Natural killer cell (primary cell): Measurements from ENCODE around the gene RAB4B. TPM values are rescaled to one million over a fixed set of nuclear protein-coding genes. Genes with fewer than 3 reads are reported as not detected.
"Not testable (repeated sequence)": the region's sequence is repeated elsewhere in the genome, so short reads cannot be mapped to it uniquely, and the experiment has no call there.

Experiments
- ATAC-seq, 3 donors: fragments of 150-1000 bp in 2 of 3; fragments of 200-7000 bp in 1 of 3; cut with Tn5 transposase; 1 replicate in 1 of 3; 2 replicates in 2 of 3; pipeline ENCODE4 v1.10.0; 2021; ENCODE audit warnings: mild to moderate bottlenecking in 2 of 3, moderate library complexity in 2 of 3
- DNase-seq, 2 donors: peaks; one replicate each; pipeline versions ENCODE4 v3.0.0 to v3.0.0-alpha.2; 2013 to 2021; ENCODE audit warnings: mixed read lengths in 1 of 2
- H3K27ac ChIP-seq: one replicate; pipeline ENCODE4 v1.5.1; 2013; ENCODE audit warnings: mild to moderate bottlenecking, low read length
- H3K27me3 ChIP-seq: one replicate; pipeline ENCODE4 v1.6.1; 2013; ENCODE audit warnings: low read length; ENCODE audit not compliant: control insufficient read depth, insufficient read depth
- H3K36me3 ChIP-seq: one replicate; pipeline ENCODE4 v1.6.1; 2013; ENCODE audit warnings: low read length; ENCODE audit not compliant: control insufficient read depth, insufficient read depth
- H3K4me1 ChIP-seq: one replicate; pipeline ENCODE4 v1.6.1; 2013; ENCODE audit warnings: low read length; ENCODE audit not compliant: control insufficient read depth, insufficient read depth
- H3K4me3 ChIP-seq: one replicate; pipeline ENCODE4 v1.5.1; 2013; ENCODE audit warnings: low read length
- H3K9me3 ChIP-seq: one replicate; pipeline ENCODE4 v1.6.1; 2013; ENCODE audit warnings: low read length; ENCODE audit not compliant: control insufficient read depth, insufficient read depth
- H3K27ac Mint-ChIP-seq, 2 donors: one replicate each; pipeline ENCODE4 v1.8.0; 2022; ENCODE audit warnings: mild to moderate bottlenecking in 2 of 2, mixed read lengths in 2 of 2, moderate library complexity in 1 of 2
- H3K27me3 Mint-ChIP-seq, 2 donors: one replicate each; pipeline ENCODE4 v1.8.0; 2022; ENCODE audit warnings: low read depth in 2 of 2, mixed read lengths in 2 of 2
- H3K36me3 Mint-ChIP-seq: one replicate; pipeline ENCODE4 v1.8.0; 2022; ENCODE audit warnings: mixed read lengths
- H3K4me1 Mint-ChIP-seq, 2 donors: one replicate each; pipeline ENCODE4 v1.8.0; 2022; ENCODE audit warnings: mixed read lengths in 2 of 2
- H3K4me3 Mint-ChIP-seq: one replicate; pipeline ENCODE4 v1.8.0; 2022; ENCODE audit warnings: mild to moderate bottlenecking, moderate library complexity, mixed read lengths
- H3K9me3 Mint-ChIP-seq, 2 donors: one replicate each; pipeline ENCODE4 v1.8.0; 2022; ENCODE audit warnings: mixed read lengths in 2 of 2
- CTCF ChIP-seq: fragments of 200-600 bp; IDR thresholded peaks from one replicate; pipeline ENCODE4 v1.8.0; 2022; ENCODE audit warnings: antibody characterized with exemption
- WGBS: methylation state at CpG from one replicate; pipeline ENCODE4 v1.1.7; 2013; ENCODE audit warnings: missing lambda C conversion rate; ENCODE audit not compliant: insufficient coverage; 5-methylcytosine and 5-hydroxymethylcytosine counted together
- intact Hi-C: fragments of 100-400 bp; cut with micrococcal nuclease; formaldehyde crosslinking; loops from one replicate; pipeline ENCODE4 v1.14.2; 2022
- total RNA-seq, 4 donors: library from RNA; stranded (reverse); fragments of 120-200 nt in 1 of 4; gene quantifications; one replicate each; pipeline versions ENCODE4 v1.2.3 to v1.2.4, GENCODE V29; 2013 to 2022

Gene RAB4B
- total RNA-seq, 3 donors from 2014 or later (not counting 1 experiment from before 2014, with no cell fraction given) = 97.8 to 99.8 (median 98.6) TPM

GRCh38 chr19:40778706-40779284, 748 bp downstream of the RAB4B start:
- Histone ChIP-seq H3K27me3 (no peaks in the 10 kb centered on the region), H3K27ac (peak overlapping the region; percentile 99), H3K9me3 (no peaks in the 10 kb centered on the region), H3K4me1 (peaks cover 26% of the 10 kb centered on the region), H3K36me3 (peaks cover 11% of the 10 kb centered on the region), H3K4me3 (peak overlapping the region; percentile 92)
- Mint-ChIP-seq H3K36me3 (no peaks in the 10 kb centered on the region), H3K4me3 (peak overlapping the region; percentile 97), H3K9me3 (no peaks in the 10 kb centered on the region), H3K4me1 (peaks cover 37 to 51% of the 10 kb centered on the region in 2 donors), H3K27me3 (no peaks in the 10 kb centered on the region), H3K27ac (peak overlapping the region; percentile 95 to 96)
- DNase-seq (no peak), ATAC-seq (no peak)
- no peak for TF ChIP-seq CTCF
- 17% methylated on average over 7 of the region's 7 CpGs for WGBS
- intact Hi-C loops = loop anchor here (1.0 to 10.0 kb wide), 5 partner anchors 28 to 314 kb away; partner anchors contain the start of genes ACTMAP, BLVRB, COQ8B and SPTBN4

GRCh38 chr19:40780582-40780981, 2.5 kb downstream of the RAB4B start:
- no peaks in the 10 kb centered on the region for H3K36me3 Mint-ChIP-seq

GRCh38 chr19:40781140-40781539, 3.1 kb downstream of the RAB4B start:
- H3K9me3 Mint-ChIP-seq = no peaks in the 10 kb centered on the region
- peaks cover 26% of the 10 kb centered on the region for H3K4me1 ChIP-seq
- peaks cover 37 to 51% of the 10 kb centered on the region in 2 donors for H3K4me1 Mint-ChIP-seq
- H3K36me3 ChIP-seq = peaks cover 19% of the 10 kb centered on the region
- TF ChIP-seq CTCF = no peak
- no peak overlapping the region for H3K4me3 Mint-ChIP-seq
- no peaks in the 10 kb centered on the region for H3K27me3 Mint-ChIP-seq
- ATAC-seq = no peak
- H3K9me3 ChIP-seq = no peaks in the 10 kb centered on the region
- intact Hi-C loops = no loop called here
- H3K27ac ChIP-seq = no peak overlapping the region
- 95% methylated on average over 5 of the region's 7 CpGs for WGBS
- H3K36me3 Mint-ChIP-seq = no peaks in the 10 kb centered on the region
- H3K27me3 ChIP-seq = no peaks in the 10 kb centered on the region
- no peak for DNase-seq
- no peak overlapping the region for H3K4me3 ChIP-seq
- H3K27ac Mint-ChIP-seq = peak overlapping the region in 1 of 2 donors; percentile 33

More at GRCh38 chr19:40780582-40780981, 2.5 kb downstream of the RAB4B start:
- no peak for TF ChIP-seq CTCF
- Histone ChIP-seq H3K27me3 (no peaks in the 10 kb centered on the region), H3K4me3 (no peak overlapping the region), H3K27ac (no peak overlapping the region), H3K9me3 (no peaks in the 10 kb centered on the region), H3K4me1 (peaks cover 26% of the 10 kb centered on the region), H3K36me3 (peaks cover 18% of the 10 kb centered on the region)
- no peaks in the 10 kb centered on the region for H3K9me3 Mint-ChIP-seq
- DNase-seq = no peak
- peak overlapping the region; percentile 26 for H3K4me3 Mint-ChIP-seq
- intact Hi-C loops = no loop called here
- peaks cover 37 to 51% of the 10 kb centered on the region in 2 donors for H3K4me1 Mint-ChIP-seq
- peak overlapping the region in 1 of 2 donors; percentile 65 for H3K27ac Mint-ChIP-seq
- H3K27me3 Mint-ChIP-seq = no peaks in the 10 kb centered on the region
- no peak for ATAC-seq
- WGBS = 93% methylated on average over 5 of the region's 5 CpGs

- Mint-ChIP-seq H3K27ac (no peak overlapping the region), H3K27me3 (no peaks in the 10 kb centered on the region), H3K4me3 (no peak overlapping the region), H3K4me1 (peaks cover 18 to 28% of the 10 kb centered on the region in 2 donors), H3K9me3 (no peaks in the 10 kb centered on the region), H3K36me3 (no peaks in the 10 kb centered on the region)
- Histone ChIP-seq H3K4me1 (peaks cover 10% of the 10 kb centered on the region), H3K27me3 (no peaks in the 10 kb centered on the region), H3K36me3 (peaks cover 27% of the 10 kb centered on the region), H3K4me3 (no peak overlapping the region), H3K9me3 (no peaks in the 10 kb centered on the region), H3K27ac (no peak overlapping the region)
- no peak for TF ChIP-seq CTCF
- DNase-seq = no peak
- WGBS = 94% methylated on average over 7 of the region's 14 CpGs
- ATAC-seq = no peak
- intact Hi-C loops = no loop called here
These were observed 5.7 kb downstream of the RAB4B start for GRCh38 chr19:40783711-40784110.

- intact Hi-C loops, H3K4me1 ChIP-seq, H3K9me3 Mint-ChIP-seq, H3K9me3 ChIP-seq, DNase-seq, H3K27me3 Mint-ChIP-seq, H3K27ac Mint-ChIP-seq, H3K4me3 ChIP-seq, H3K4me3 Mint-ChIP-seq, H3K36me3 Mint-ChIP-seq, ATAC-seq, H3K27me3 ChIP-seq, H3K27ac ChIP-seq: not testable (repeated sequence)
- peaks cover 27% of the 10 kb centered on the region for H3K36me3 ChIP-seq
- peaks cover 13 to 24% of the 10 kb centered on the region in 2 donors for H3K4me1 Mint-ChIP-seq
- WGBS = 90% methylated on average over 2 of the region's 2 CpGs
These were observed 6.1 kb downstream of the RAB4B start for GRCh38 chr19:40784146-40784545.
